Hepatocyte (in vitro differentiated cells): ENCODE measurements around the gene CTH.

ENCODE experiments used
- EZH2 ChIP-seq: fragments of 200-600 bp; sonication (generic); IDR thresholded peaks from 2 replicates; pipeline ENCODE4 v1.6.1; 2016; ENCODE audit warnings: antibody characterized with exemption, mild to moderate bottlenecking, borderline replicate concordance
- TF ChIP-seq, protein P1 (sequence below): fragments of 200-600 bp; sonication (generic); IDR thresholded peaks from 2 replicates; pipeline ENCODE4 v1.5.1; 2016; ENCODE audit warnings: antibody characterized with exemption, mild to moderate bottlenecking; ENCODE audit not compliant: poor library complexity

DNA sequence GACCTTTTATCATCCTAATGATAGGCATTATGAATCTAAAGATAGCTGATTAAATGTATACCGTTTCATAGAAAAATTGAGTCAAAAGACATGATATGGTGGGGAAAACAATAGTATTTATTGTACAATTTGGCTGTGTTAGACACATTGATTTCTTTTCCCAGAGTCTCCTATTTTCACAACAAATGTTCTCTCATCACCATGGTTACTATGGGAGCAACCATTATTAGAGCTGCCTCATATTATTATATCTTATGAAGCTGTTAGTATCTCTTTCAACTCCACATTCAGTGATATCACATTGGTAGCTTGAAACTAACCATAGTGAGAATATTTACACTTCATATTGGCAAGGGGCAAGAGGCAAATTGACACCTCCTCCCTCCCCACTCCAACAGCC is 10.7 kb upstream of the CTH start:
- TF ChIP-seq, protein P1, sequence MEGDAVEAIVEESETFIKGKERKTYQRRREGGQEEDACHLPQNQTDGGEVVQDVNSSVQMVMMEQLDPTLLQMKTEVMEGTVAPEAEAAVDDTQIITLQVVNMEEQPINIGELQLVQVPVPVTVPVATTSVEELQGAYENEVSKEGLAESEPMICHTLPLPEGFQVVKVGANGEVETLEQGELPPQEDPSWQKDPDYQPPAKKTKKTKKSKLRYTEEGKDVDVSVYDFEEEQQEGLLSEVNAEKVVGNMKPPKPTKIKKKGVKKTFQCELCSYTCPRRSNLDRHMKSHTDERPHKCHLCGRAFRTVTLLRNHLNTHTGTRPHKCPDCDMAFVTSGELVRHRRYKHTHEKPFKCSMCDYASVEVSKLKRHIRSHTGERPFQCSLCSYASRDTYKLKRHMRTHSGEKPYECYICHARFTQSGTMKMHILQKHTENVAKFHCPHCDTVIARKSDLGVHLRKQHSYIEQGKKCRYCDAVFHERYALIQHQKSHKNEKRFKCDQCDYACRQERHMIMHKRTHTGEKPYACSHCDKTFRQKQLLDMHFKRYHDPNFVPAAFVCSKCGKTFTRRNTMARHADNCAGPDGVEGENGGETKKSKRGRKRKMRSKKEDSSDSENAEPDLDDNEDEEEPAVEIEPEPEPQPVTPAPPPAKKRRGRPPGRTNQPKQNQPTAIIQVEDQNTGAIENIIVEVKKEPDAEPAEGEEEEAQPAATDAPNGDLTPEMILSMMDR = no peak
- TF ChIP-seq EZH2 = no peak
